ENCODE data around the gene CCDC174.
"Not testable (repeated sequence)": the region's sequence is repeated elsewhere in the genome, so short reads cannot be mapped to it uniquely, and the experiment has no call there.

Gene CCDC174

GRCh38 chr3:14652360-14652907 is 872 bp downstream of the CCDC174 start:
- not testable (repeated sequence) for DNase-seq (ENCODE audit: low read depth in 2 of 2)

- DNase-seq (ENCODE audit: low read depth in 2 of 2) = no peak
Measured at GRCh38 chr3:14657579-14657978, 6.0 kb downstream of the CCDC174 start.

- no peak for DNase-seq (ENCODE audit: low read depth in 2 of 2)
Measured at GRCh38 chr3:14658978-14659377, 7.4 kb downstream of the CCDC174 start.

GRCh38 chr3:14660942-14661341 is 9.4 kb downstream of the CCDC174 start:
- no peak for DNase-seq (ENCODE audit: low read depth in 2 of 2)

GRCh38 chr3:14663396-14664135 is 12.0 kb downstream of the CCDC174 start:
- no peak for DNase-seq (ENCODE audit: low read depth in 2 of 2)

- no peak for DNase-seq (ENCODE audit: low read depth in 2 of 2)
Measured at GRCh38 chr3:14664170-14664569, 12.6 kb downstream of the CCDC174 start.

GRCh38 chr3:14672588-14672987 is 21.0 kb downstream of the CCDC174 start:
- DNase-seq (ENCODE audit: low read depth in 2 of 2) = no peak

GRCh38 chr3:14674841-14675240 is 23.3 kb downstream of the CCDC174 start, which contains the start of gene C3orf20:
TSS of gene C3orf20 (plus strand) at chr3:14675141. CDS start at chr3:14682714, 7,573 bp downstream.
- no peak for DNase-seq (ENCODE audit: low read depth in 2 of 2)

DNA sequence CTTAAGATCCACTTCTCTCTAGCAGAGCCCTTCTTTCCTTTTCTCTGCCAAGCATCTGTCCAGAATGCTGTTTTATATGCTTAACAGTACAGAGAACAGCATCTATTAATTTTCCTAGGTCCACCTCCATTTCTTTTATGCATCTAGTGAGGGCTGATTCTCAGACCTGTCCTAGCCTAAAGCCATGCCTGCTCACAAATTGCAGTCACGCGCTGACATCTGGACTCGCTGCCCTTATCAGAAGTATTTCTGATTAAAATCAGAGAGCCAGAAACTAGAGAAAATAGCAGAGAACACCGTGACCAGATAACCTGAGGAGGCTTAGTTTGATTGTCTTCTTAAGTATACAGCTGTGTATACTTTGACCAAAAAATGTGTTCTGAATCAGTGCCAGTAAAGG is 25.3 kb downstream of the CCDC174 start:
- DNase-seq (ENCODE audit: low read depth in 2 of 2) = no peak

DNA sequence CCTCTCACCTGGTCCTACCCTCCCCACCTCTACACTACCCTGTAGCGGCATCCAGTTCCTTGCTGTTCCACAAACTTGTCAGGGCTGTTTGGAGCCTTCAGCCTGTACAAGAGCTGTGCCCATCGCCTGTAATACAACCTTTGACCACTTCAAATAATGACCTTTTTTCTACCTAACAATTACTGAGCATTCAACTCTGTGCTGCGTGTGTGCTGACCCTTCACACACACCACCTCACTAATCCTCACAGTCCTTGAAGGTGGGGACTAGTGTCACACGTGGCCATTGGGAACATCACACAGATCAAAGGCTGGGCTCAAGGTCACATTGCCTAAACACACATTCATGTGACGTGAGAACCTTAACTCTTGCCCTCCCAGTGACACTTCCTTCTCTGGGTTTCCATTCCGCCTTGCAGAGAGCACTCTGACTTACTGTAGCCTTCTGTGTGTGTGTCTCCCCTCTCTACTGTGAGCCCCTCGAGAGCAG is 26.5 kb downstream of the CCDC174 start:
- no peak for DNase-seq (ENCODE audit: low read depth in 2 of 2)

DNA sequence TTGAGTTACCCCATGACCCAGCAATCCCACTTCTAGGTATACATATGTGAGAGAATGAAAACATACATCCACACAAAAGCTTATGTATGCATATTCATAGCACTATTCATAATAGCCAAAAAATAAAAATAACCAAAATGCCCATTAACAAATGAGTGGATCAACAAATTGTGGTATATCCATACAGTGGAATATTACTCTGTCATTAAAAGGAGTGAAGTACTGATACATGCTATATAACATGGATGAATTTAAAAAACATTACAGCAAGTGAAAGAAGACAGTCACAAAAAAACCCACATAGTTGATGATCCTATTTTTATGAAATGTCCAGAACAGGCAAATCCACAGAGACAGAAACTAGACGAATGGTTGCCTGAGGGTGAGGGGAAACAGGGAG is 28.6 kb downstream of the CCDC174 start:
- no peak for DNase-seq (ENCODE audit: low read depth in 2 of 2)

DNA sequence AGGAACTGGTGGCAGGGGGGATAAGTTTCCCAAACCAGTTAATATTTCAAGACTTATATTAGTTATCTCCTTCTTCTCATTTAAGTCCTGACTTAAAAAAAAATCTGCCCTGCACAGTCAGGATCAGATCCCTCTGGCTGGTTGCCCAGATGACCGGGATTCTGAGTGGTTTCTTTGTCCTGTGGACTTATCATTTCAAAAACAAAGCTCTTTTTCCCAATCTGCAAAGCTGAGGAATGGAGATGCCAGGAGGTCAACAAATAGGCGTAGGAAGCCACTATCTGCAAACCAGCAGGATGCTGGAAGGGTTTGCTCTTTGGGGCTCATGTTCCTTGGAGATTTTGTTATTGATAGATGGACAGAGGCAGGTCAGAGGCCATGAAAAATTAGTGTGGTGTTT is 29.2 kb downstream of the CCDC174 start:
- DNase-seq (ENCODE audit: low read depth in 2 of 2) = no peak

DNA sequence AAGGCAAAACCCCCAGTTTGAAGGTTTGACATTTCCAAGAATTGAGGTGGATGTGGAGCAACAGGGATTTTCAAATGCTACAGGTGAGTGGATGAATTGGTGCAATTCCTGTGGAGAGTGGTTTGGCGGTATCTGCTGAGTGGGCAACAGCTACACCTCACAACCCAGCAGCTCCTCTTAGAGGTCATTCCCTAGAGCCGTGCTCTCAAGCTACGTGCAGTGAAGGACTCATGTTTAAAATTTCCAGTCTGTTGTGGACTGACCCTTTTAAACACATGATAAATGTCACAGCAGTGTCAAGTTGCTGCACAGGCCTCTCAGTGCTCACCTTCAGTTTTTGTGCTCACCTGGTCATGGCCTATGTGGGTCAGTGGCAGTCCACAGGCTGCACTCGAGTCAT is 32.9 kb downstream of the CCDC174 start:
- DNase-seq (ENCODE audit: low read depth in 2 of 2) = no peak

DNA sequence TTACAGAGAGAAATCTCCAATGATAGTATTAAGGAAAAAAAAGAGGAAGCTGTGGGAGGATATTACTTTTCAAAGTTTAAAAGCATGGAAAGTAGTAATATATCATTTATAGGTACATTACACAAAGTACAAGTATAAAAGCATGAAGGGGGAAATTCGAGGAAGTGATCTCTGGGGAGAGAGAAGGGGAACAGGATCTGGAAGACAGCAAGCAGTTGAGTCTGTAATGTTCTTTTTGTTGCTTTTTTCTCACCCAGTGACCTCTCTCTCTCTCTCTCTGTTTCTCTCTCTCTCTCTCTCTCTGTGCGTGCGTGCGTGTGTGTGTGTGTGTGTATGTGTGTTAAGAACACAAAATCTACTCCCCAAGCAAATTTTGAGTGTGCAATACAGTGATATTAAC is 33.6 kb downstream of the CCDC174 start:
- DNase-seq (ENCODE audit: low read depth in 2 of 2) = no peak

GRCh38 chr3:14687360-14687759 is 35.8 kb downstream of the CCDC174 start:
- DNase-seq (ENCODE audit: low read depth in 2 of 2) = no peak

- no peak for DNase-seq (ENCODE audit: low read depth in 2 of 2)
Measured at GRCh38 chr3:14688525-14688924, 37.0 kb downstream of the CCDC174 start.

- DNase-seq (ENCODE audit: low read depth in 2 of 2) = no peak
Measured at GRCh38 chr3:14689247-14689980, 37.9 kb downstream of the CCDC174 start.

DNA sequence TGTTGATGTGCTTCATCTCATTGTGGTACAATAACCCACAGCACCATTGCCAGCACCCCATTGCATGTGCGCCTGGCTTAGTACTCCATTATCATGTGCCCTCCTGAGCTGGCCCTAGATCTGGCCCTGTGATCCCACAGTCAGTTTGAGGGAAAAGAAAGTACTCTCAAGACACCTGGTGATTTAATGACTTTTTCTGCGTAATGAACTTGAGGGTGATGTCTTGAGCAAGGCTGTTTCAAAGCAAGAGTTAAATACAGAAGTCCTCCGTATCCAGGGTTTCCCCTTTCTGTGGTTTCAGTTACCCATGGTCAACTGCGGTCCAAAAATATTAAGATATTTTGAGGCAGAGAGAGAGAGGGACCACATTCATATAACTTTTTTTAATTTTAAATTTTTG is 39.7 kb downstream of the CCDC174 start:
- no peak for DNase-seq (ENCODE audit: low read depth in 2 of 2)

GRCh38 chr3:14691719-14692118 is 40.2 kb downstream of the CCDC174 start:
- no peak for DNase-seq (ENCODE audit: low read depth in 2 of 2)

- no peak for DNase-seq (ENCODE audit: low read depth in 2 of 2)
Measured at GRCh38 chr3:14698601-14699244, 47.2 kb downstream of the CCDC174 start.

DNA sequence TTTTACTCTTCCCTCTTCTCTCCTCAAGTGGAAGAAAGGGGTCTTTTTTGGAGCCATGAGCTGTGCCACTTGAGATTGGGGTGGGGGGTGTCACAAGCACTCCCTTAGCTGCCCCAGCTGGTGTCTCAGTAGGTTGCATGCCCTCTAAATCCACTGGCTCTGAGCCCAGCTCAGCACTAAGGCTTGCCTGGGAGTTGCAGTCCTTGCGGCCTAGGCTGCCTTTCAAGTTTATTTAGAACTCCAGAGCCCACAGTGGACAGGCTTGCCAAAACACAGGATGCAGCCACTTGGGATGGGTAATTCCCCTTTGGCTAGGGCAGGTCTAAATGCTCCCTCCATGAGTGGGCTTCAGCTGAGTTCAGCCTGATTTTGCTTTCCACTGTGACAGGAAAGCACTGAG is 48.1 kb downstream of the CCDC174 start:
- no peak for DNase-seq (ENCODE audit: low read depth in 2 of 2)

DNA sequence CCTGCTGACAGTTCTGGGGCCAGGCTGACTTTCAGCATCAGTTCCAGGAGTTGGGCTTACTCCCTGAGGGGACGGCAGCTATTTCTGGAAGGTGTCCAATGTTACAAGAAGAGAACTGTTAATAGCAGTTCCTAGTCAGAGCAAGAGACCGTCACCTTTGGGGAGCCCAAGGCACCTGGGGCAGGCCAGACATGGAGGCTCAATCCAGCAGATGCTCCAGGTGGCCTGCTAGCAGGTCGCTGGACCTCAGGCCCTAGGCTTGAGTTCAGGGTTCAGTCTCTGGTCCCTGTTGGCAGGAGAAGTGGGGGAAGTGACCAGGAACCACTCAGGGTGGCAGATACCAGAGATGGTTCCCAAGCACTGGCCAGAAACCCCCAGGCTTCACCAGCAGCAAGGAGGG is 49.3 kb downstream of the CCDC174 start:
- DNase-seq (ENCODE audit: low read depth in 2 of 2) = no peak

Measured in fibroblast of skin of left biceps (primary cell).